PC-9 (cell line): Measurements from ENCODE around the gene LRP8. TPM values are rescaled to one million over a fixed set of nuclear protein-coding genes. Genes with fewer than 3 reads are reported as not detected.

ENCODE experiments used
- BruUV-seq: library from RNA; stranded (reverse); fragments of 400-500 nt; replicated peaks from 2 replicates; lab custom pipeline; 2021; lab: Mats Ljungman, UMichigan
- CTCF ChIA-PET: fragments of 300-600 bp; sonication (Branson Sonifier 250); formaldehyde crosslinking; loops from one replicate; lab custom pipeline; 2022; ENCODE audit warnings: antibody characterized with exemption; lab: Charles Lee
- POLR2A ChIA-PET: fragments of 300-600 bp; sonication (Branson Sonifier 250); formaldehyde crosslinking; loops from one replicate; lab custom pipeline; 2022; ENCODE audit warnings: antibody characterized with exemption; ENCODE audit not compliant: unreplicated experiment; lab: Charles Lee
- DNase-seq, 2 experiments: peaks; one replicate each; pipeline versions ENCODE4 v3.0.0 to v3.0.0-alpha.2; 2015 to 2022; ENCODE audit warnings: mixed read lengths in 1 of 2
- H2AFZ ChIP-seq: fragments of 200-600 bp; sonication (generic); 2 replicates; pipeline ENCODE4 v1.8.1; 2017; ENCODE audit warnings: antibody characterized with exemption
- H3F3A ChIP-seq: fragments of 200-600 bp; sonication (generic); 2 replicates; pipeline ENCODE4 v1.8.1; 2017; ENCODE audit warnings: antibody characterized with exemption, mild to moderate bottlenecking, low read depth; ENCODE audit not compliant: insufficient read depth
- H3K27ac ChIP-seq: fragments of 200-600 bp; sonication (generic); 2 replicates; pipeline ENCODE4 v1.6.1; 2016; ENCODE audit warnings: mixed run types
- H3K27me3 ChIP-seq: fragments of 200-600 bp; sonication (generic); 2 replicates; pipeline ENCODE4 v1.6.1; 2016; ENCODE audit warnings: low read depth, mixed run types; ENCODE audit not compliant: insufficient read depth
- H3K36me3 ChIP-seq: fragments of 200-600 bp; sonication (generic); 2 replicates; pipeline ENCODE4 v1.6.1; 2016; ENCODE audit warnings: low read depth, mixed run types
- H3K4me1 ChIP-seq: fragments of 200-600 bp; sonication (generic); replicated peaks from 2 replicates; pipeline ENCODE4 v1.6.1; 2016; ENCODE audit warnings: mixed run types; ENCODE audit not compliant: insufficient read depth
- H3K4me2 ChIP-seq: fragments of 200-600 bp; sonication (generic); 2 replicates; pipeline ENCODE4 v1.6.1; 2017; ENCODE audit warnings: mixed run types
- H3K4me3 ChIP-seq: fragments of 200-600 bp; sonication (generic); 2 replicates; pipeline ENCODE4 v1.6.1; 2016; ENCODE audit warnings: mixed run types
- H3K79me2 ChIP-seq: fragments of 200-600 bp; sonication (generic); 2 replicates; pipeline ENCODE4 v1.6.1; 2017; ENCODE audit warnings: low read depth, mixed run types
- H3K9me2 ChIP-seq: fragments of 200-600 bp; sonication (generic); 2 replicates; pipeline ENCODE4 v1.8.1; 2017; ENCODE audit warnings: mild to moderate bottlenecking; ENCODE audit not compliant: insufficient read depth
- H3K9me3 ChIP-seq: fragments of 200-600 bp; sonication (generic); 2 replicates; pipeline ENCODE4 v1.8.1; 2016; ENCODE audit warnings: low read depth; ENCODE audit not compliant: insufficient read depth
- H4K20me1 ChIP-seq: fragments of 200-600 bp; sonication (generic); 2 replicates; pipeline ENCODE4 v1.8.1; 2017; ENCODE audit not compliant: insufficient read depth
- CTCF ChIP-seq: fragments of 200-600 bp; sonication (generic); conservative IDR thresholded peaks from 2 replicates; pipeline ENCODE4 v1.6.1; 2017; ENCODE audit warnings: mixed run types, antibody characterized with exemption, mild to moderate bottlenecking, moderate library complexity
- EZH2 ChIP-seq: fragments of 200-600 bp; sonication (generic); IDR thresholded peaks from 2 replicates; pipeline ENCODE4 v1.8.0; 2017; ENCODE audit warnings: antibody characterized with exemption, low read depth
- intact Hi-C: fragments of 100-400 bp; cut with micrococcal nuclease; formaldehyde crosslinking; loops from one replicate; pipeline ENCODE4 v1.10.0; 2022; ENCODE audit not compliant: unreplicated experiment
- total RNA-seq: library from RNA; stranded (reverse); gene quantifications from 2 replicates; pipeline ENCODE4 v1.2.3, GENCODE V29; 2021

LRP8 gene
- total RNA-seq, 1 experiment from 2014 or later: 85.3 TPM

GRCh38 chr1:53339736-53340635, 12.1 kb upstream of the LRP8 start:
- no peak for DNase-seq

GRCh38 chr1:53338423-53338822, 10.6 kb upstream of the LRP8 start:
- POLR2A ChIA-PET: no interaction called here
- intact Hi-C loops: no loop called here
- H3K9me3 ChIP-seq: no peaks in the 10 kb centered on the region
- no peaks in the 10 kb centered on the region for H4K20me1 ChIP-seq
- no peaks in the 10 kb centered on the region for H3K27me3 ChIP-seq
- H2AFZ ChIP-seq: no peak overlapping the region
- no peaks in the 10 kb centered on the region for H3K36me3 ChIP-seq
- no peaks in the 10 kb centered on the region for H3K79me2 ChIP-seq
- no peak overlapping the region for H3K4me2 ChIP-seq
- no peak for TF ChIP-seq CTCF
- TF ChIP-seq EZH2: no peak
- no TSS peak for BruUV-seq
- H3K4me3 ChIP-seq: no peak overlapping the region
- H3K4me1 ChIP-seq: no peaks in the 10 kb centered on the region
- H3K9me2 ChIP-seq: no peaks in the 10 kb centered on the region
- CTCF ChIA-PET: no interaction called here
- H3K27ac ChIP-seq: no peak overlapping the region
- no peaks in the 10 kb centered on the region for H3F3A ChIP-seq
- DNase-seq: no peak

More at GRCh38 chr1:53339736-53340635, 12.1 kb upstream of the LRP8 start:
- ChIA-PET POLR2A (no interaction called here), CTCF (no interaction called here)
- intact Hi-C loops: no loop called here
- no peaks in the 10 kb centered on the region for H3K4me1 ChIP-seq
- no peaks in the 10 kb centered on the region for H3K79me2 ChIP-seq
- H3F3A ChIP-seq: no peaks in the 10 kb centered on the region
- no peaks in the 10 kb centered on the region for H3K36me3 ChIP-seq
- TF ChIP-seq CTCF (no peak), EZH2 (no peak)
- H3K4me2 ChIP-seq: no peak overlapping the region
- H3K27me3 ChIP-seq: no peaks in the 10 kb centered on the region
- H3K4me3 ChIP-seq: no peak overlapping the region
- no peak overlapping the region for H3K27ac ChIP-seq
- H4K20me1 ChIP-seq: no peaks in the 10 kb centered on the region
- no peaks in the 10 kb centered on the region for H3K9me2 ChIP-seq
- no TSS peak for BruUV-seq
- H3K9me3 ChIP-seq: no peaks in the 10 kb centered on the region
- no peak overlapping the region for H2AFZ ChIP-seq

- Histone ChIP-seq H3K27me3 (no peaks in the 10 kb centered on the region), H3K9me2 (no peaks in the 10 kb centered on the region), H3K4me2 (no peak overlapping the region), H3F3A (no peaks in the 10 kb centered on the region), H2AFZ (no peak overlapping the region), H3K27ac (no peak overlapping the region), H3K4me1 (no peaks in the 10 kb centered on the region), H4K20me1 (no peaks in the 10 kb centered on the region), H3K79me2 (no peaks in the 10 kb centered on the region), H3K4me3 (no peak overlapping the region), H3K36me3 (no peaks in the 10 kb centered on the region), H3K9me3 (no peaks in the 10 kb centered on the region)
- no peak for TF ChIP-seq CTCF
- TF ChIP-seq EZH2: no peak
- ChIA-PET POLR2A (no interaction called here), CTCF (no interaction called here)
- no peak for DNase-seq
- no TSS peak for BruUV-seq
- intact Hi-C loops: no loop called here
Observed at GRCh38 chr1:53337499-53337898, 9.6 kb upstream of the LRP8 start.
